Thoracic aorta (tissue), 2 donors: ENCODE results near the gene NPPA. TPM values are rescaled to one million over a fixed set of nuclear protein-coding genes. Genes with fewer than 3 reads are reported as not detected.
A peak's percentile ranks its signal among the peaks of the same experiment; 100 is the strongest.
"Not testable (repeated sequence)": the region's sequence is repeated elsewhere in the genome, so short reads cannot be mapped to it uniquely, and the experiment has no call there.

Source experiments
- ATAC-seq: fragments of 150-250 bp; one replicate; pipeline ENCODE4 v1.8.0; 2017; ENCODE audit warnings: low read depth; ENCODE audit not compliant: insufficient number of reproducible peaks, low FRiP score
- DNase-seq: peaks from one replicate; pipeline ENCODE4 v3.0.0-alpha.2; 2020; ENCODE audit warnings: low spot score
- H3K27ac ChIP-seq, 2 donors: fragments of 200-600 bp; sonication (generic); 1 replicate in 1 of 2; 2 replicates in 1 of 2; pipeline ENCODE4 v1.5.1; 2016; ENCODE audit warnings: mild to moderate bottlenecking in 2 of 2, moderate library complexity in 2 of 2
- H3K27me3 ChIP-seq: fragments of 200-600 bp; sonication (generic); replicated peaks from 2 replicates; pipeline ENCODE4 v1.6.0; 2016; ENCODE audit warnings: mild to moderate bottlenecking; ENCODE audit not compliant: insufficient read depth
- H3K36me3 ChIP-seq: fragments of 200-600 bp; sonication (generic); one replicate; pipeline ENCODE4 v1.5.1; 2016
- H3K4me1 ChIP-seq, 2 donors: fragments of 200-600 bp; sonication (generic); 1 replicate in 1 of 2; 2 replicates in 1 of 2; pipeline versions ENCODE4 v1.5.1 to v1.6.0; 2016; ENCODE audit warnings: low read depth in 2 of 2, mild to moderate bottlenecking in 1 of 2; ENCODE audit not compliant: control insufficient read depth in 1 of 2
- H3K4me3 ChIP-seq: fragments of 200-600 bp; sonication (generic); 2 replicates; pipeline ENCODE4 v1.5.1; 2016; ENCODE audit warnings: mild to moderate bottlenecking
- H3K9me3 ChIP-seq: fragments of 200-600 bp; sonication (generic); 2 replicates; pipeline ENCODE4 v1.5.1; 2016
- total RNA-seq, 2 donors: library from RNA; depleted of rRNA; stranded (reverse); fragments of >200 nt; gene quantifications; one replicate each; pipeline versions ENCODE4 v1.1.0 to v1.2.3, GENCODE V29; 2016
- TF ChIP-seq, protein P1 (sequence below): fragments of 200-600 bp; sonication (generic); IDR thresholded peaks from one replicate; pipeline ENCODE4 v1.5.1; 2019; ENCODE audit warnings: antibody characterized with exemption

Gene NPPA
- total RNA-seq, 2 donors from 2014 or later, result not detected

DNA sequence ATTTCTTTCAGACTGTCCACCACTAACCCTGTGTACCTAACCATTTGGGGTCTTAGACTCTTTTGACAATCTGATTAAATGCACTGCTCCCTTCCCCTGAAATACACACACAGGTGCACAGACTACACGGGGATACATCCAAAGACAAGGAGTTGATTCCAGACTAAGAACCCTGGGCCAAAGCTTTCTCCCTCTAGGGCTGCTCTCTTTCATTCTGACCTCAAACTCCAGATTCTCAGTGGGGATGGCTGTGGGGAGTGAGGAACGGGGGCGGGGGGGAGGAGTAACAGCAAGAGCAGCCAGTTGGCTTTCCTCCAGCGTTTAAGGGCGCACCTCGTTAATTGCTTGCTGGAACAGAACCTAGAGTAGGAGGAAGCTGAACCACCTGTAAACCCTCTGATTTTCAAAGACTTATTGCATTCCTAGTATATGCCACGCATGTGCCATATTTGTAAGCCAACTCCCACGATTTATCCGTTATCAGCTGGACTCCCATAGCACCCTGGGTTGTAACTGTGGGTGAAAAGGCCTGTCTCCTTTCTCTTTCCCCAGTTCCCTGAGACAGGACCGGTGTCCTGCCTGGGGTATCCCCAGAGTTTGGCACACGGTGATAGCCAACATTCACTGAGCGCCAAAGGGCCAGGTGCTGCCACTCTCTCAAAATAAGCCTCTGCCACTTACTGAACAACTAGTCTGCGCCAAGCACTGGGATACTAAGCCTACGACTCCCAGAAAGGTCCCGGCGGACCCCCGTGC, 42.7 kb downstream of the NPPA start:
- H3K27me3 ChIP-seq, result no peaks in the 10 kb centered on the region
- ATAC-seq, result no peak
- peak overlapping the region; percentile 95 to 99 for H3K27ac ChIP-seq
- H3K9me3 ChIP-seq, result no peaks in the 10 kb centered on the region
- no peak for DNase-seq
- H3K4me3 ChIP-seq, result peak overlapping the region; percentile 83
- TF ChIP-seq, protein P1, sequence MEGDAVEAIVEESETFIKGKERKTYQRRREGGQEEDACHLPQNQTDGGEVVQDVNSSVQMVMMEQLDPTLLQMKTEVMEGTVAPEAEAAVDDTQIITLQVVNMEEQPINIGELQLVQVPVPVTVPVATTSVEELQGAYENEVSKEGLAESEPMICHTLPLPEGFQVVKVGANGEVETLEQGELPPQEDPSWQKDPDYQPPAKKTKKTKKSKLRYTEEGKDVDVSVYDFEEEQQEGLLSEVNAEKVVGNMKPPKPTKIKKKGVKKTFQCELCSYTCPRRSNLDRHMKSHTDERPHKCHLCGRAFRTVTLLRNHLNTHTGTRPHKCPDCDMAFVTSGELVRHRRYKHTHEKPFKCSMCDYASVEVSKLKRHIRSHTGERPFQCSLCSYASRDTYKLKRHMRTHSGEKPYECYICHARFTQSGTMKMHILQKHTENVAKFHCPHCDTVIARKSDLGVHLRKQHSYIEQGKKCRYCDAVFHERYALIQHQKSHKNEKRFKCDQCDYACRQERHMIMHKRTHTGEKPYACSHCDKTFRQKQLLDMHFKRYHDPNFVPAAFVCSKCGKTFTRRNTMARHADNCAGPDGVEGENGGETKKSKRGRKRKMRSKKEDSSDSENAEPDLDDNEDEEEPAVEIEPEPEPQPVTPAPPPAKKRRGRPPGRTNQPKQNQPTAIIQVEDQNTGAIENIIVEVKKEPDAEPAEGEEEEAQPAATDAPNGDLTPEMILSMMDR, result no peak
- peaks cover 13% of the 10 kb centered on the region for H3K36me3 ChIP-seq
- peaks cover 30 to 62% of the 10 kb centered on the region in 2 donors for H3K4me1 ChIP-seq

DNA sequence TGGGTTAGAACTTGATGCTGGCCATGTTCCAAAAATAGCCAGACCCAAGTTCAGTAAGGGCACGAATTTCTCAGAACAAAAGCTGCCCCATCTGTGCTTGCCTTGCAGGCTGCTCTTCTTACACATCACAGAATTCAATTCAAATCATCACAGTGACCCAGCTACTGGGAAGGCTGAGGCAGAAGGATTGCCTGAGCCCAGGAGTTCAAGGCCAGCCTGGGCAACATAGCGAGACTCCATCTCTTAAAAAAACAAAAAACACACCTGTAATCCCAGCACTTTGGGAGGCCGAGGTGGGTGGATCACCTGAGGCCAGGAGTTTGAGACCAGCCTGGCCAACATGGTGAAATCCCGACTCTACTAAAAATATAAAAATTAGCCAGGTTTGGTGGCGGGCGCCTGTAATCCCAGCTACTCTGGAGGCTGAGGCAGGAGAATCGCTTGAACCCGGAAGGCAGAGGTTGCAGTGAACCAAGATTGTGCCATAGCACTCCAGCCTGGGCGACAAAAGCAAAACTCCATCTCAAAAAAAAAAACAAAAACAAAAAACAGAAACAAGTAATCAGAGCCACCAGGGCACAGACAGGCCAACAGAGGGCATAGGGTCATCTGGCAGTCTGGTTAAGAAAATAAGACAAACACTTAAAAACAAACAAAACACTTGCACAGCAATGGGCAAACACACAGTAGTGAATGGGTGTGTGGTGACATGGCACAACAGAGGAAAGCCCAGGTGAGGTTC, 43.5 kb downstream of the NPPA start:
- Histone ChIP-seq H3K4me1 (peaks cover 30 to 63% of the 10 kb centered on the region in 2 donors), H3K27ac (peak overlapping the region; percentile 95 to 99), H3K4me3 (peak overlapping the region; percentile 83), H3K36me3 (peaks cover 15% of the 10 kb centered on the region)
- H3K27me3 ChIP-seq, H3K9me3 ChIP-seq, ATAC-seq, DNase-seq: not testable (repeated sequence)

DNA sequence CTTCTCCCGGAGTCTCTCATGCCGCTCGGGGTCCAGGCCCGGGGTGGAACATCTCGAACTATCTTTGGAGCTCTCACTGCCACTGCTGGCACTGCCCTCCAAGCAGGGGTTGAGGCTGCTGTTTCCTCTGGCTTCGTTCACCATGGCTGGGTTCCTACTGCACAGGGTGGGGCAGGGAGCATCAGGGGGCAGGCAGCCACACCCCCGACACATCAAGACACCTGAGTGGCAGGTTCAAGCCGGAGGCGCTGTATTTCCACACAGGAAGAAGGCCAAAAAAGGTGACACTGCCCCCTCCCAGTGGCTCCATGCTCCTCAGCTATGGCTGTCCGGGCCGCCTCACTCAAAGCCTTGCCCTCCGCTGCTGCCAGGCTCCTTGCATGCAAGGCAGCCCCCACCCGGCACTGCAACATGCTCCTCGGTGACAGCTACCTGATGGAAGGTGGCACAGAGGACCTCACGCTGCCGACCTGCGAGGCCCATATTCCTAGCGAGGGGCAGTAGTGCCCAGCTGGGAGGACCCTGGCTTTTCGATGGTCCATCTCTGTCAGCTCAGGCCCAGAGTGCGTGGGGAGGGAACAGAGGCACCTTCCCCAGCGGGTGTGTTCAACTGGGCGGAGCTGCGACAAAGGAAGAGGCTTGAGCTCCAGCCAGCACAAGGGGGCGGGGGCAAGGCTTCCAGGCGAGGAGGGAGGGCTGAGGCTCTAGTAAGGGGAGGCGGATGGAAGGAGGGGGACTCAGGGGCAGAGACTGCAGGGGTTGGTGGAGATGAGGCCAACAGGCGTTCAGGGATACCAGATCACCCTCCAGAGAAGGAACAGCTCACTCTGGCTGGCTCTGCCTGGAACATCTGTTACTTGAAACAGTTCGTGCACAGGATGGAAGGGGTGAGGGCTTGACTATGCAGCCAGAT, 44.4 kb downstream of the NPPA start:
- Histone ChIP-seq H3K27ac (peak overlapping the region; percentile 95 to 99), H3K4me3 (peak overlapping the region; percentile 83), H3K4me1 (peaks cover 35 to 65% of the 10 kb centered on the region in 2 donors), H3K36me3 (peaks cover 15% of the 10 kb centered on the region), H3K9me3 (no peaks in the 10 kb centered on the region), H3K27me3 (no peaks in the 10 kb centered on the region)
- TF ChIP-seq, protein P1, result no peak
- DNase-seq, result peak; percentile 83
- ATAC-seq, result peak; percentile 44

DNA sequence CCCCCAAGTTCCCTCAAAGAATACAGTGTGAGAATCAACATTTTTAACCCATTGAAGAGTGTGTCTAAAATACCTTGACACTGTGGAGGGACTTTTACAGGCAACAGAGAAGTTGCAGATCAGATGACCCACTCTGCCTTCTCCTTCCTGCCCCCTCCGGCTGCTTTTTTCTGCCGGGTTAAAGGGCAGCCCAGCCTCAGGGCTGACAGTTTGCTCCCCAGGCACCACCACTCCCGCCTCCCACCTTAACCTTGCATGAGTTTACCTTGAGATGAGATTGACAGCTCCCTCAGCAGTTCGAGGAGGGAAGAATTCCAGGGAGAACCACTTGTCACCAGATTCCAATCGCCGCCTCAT, 45.0 kb downstream of the NPPA start:
- H3K36me3 ChIP-seq, result peaks cover 15% of the 10 kb centered on the region
- no peak for ATAC-seq
- H3K27ac ChIP-seq, result peak overlapping the region; percentile 95 to 99
- H3K4me3 ChIP-seq, result peak overlapping the region; percentile 83
- H3K27me3 ChIP-seq, result no peaks in the 10 kb centered on the region
- H3K9me3 ChIP-seq, result no peaks in the 10 kb centered on the region
- DNase-seq, result no peak
- H3K4me1 ChIP-seq, result peaks cover 38 to 67% of the 10 kb centered on the region in 2 donors
- TF ChIP-seq, protein P1, result no peak

DNA sequence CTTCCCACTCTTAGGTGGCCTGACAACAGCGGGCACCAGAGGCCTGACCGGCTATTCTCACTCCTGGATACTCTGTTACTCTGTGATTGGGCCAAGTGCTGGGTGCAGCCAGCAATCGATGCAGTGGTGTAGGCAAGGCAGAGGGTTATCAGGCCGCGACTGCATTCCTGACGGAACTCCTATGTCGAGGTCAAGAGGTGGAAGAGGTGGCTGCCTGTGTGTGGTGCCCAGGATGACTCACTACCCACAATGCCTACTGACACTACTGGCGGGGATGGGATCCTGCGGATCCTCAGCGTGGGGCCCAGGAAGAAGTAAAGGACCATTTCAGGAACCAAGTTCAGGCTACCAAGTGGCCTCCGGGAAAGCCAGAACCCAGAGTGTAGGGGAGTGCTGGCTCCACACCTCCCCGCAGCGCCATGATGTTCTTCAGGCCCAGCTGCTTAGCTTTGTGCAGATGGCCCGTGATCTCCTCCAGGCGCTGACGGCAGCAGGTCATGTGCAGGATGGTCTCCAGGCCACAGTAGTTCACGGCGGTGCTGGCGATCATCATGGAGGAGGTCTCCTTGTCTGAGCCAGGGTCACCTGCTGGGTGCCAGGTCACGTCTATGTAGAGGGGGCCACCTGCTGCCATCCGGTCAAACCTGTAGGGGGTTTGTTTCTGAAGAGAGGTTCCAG, 46.7 kb downstream of the NPPA start:
- DNase-seq, result no peak
- Histone ChIP-seq H3K4me3 (no peak overlapping the region), H3K27ac (no peak overlapping the region)

More for the DNA sequence above, 46.7 kb downstream of the NPPA start:
- Histone ChIP-seq H3K36me3 (peaks cover 18% of the 10 kb centered on the region), H3K27me3 (no peaks in the 10 kb centered on the region), H3K9me3 (no peaks in the 10 kb centered on the region), H3K4me1 (peaks cover 35 to 71% of the 10 kb centered on the region in 2 donors)
- TF ChIP-seq, protein P1, result no peak
- no peak for ATAC-seq
